ENCODE results near the gene EIF4G3. TPM values are rescaled to one million over a fixed set of nuclear protein-coding genes. Genes with fewer than 3 reads are reported as not detected.

EIF4G3 gene
- total and polyA plus RNA-seq, 2 of the 8 experiments (the other 6 are each of a cell fraction or from before 2014, with no cell fraction given) = 47.5 to 66.6 TPM

DNA sequence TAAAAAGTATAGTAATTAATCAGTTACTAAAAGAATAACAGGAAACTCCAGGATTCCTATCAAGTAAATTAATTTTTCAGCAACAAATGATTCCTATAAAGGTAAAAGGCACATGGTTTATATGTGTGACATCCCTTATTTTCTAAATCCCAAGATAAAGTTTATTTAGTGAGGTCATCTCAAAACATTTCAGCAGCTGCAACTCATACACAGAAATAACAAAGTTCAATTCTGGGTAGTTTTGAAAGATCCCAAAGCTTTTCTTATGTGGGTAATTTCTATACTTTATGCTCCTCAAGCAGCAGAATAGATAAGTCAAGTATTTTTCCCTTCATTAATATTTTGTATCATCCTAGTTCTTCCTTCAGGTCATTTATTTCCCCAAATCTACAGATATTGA is 117.7 kb downstream of the EIF4G3 start:
- Histone ChIP-seq H3K23me2 (ENCODE audit: low read depth, low read length) (no peaks in the 10 kb centered on the region), H2BK15ac (ENCODE audit: low read length) (no peak overlapping the region), H2BK5ac (ENCODE audit: low read depth, low read length) (no peak overlapping the region), H2AFZ (ENCODE audit: low read length) (no peak overlapping the region), H4K5ac (ENCODE audit: insufficient read length, low read depth, low read length) (no peak overlapping the region), H3K4me2 (ENCODE audit: insufficient read depth in 1 of 2, low read depth in 2 of 2, low read length in 2 of 2) (no peak overlapping the region), H3K9me3 (ENCODE audit: insufficient read depth in 2 of 2, low read depth in 1 of 2, low read length in 1 of 2) (no peaks in the 10 kb centered on the region), H3K18ac (ENCODE audit: extremely low read depth, low read length) (no peak overlapping the region), H2BK12ac (ENCODE audit: low read depth, low read length) (no peak overlapping the region), H4K8ac (ENCODE audit: extremely low read depth, insufficient read depth, low read length) (no peak overlapping the region), H3K79me2 (ENCODE audit: control insufficient read depth in 1 of 2, insufficient read depth in 2 of 2, low read length in 2 of 2) (peaks cover 0 to 3% of the 10 kb centered on the region in 2 experiments; a peak in 1 of 4 replicates), H2BK120ac (replicated peaks; ENCODE audit: low read depth, low read length) (no peak overlapping the region), H4K91ac (replicated peaks; ENCODE audit: insufficient read length, low read length) (no peak overlapping the region), H3K4me1 (replicated peaks in 1 of 4; ENCODE audit: control insufficient read depth in 3 of 4, insufficient read depth in 4 of 4, low read length in 3 of 4) (no peaks in the 10 kb centered on the region), H3K27me3 (replicated peaks in 1 of 4; ENCODE audit: control insufficient read depth in 3 of 4, extremely low read depth in 1 of 4, insufficient read depth in 3 of 4, low read length in 3 of 4) (no peaks in the 10 kb centered on the region), H2AK5ac (ENCODE audit: low read depth, low read length) (no peak overlapping the region), H3K14ac (ENCODE audit: insufficient read length) (no peak overlapping the region), H3K56ac (replicated peaks; ENCODE audit: insufficient read length, low read depth, low read length) (no peak overlapping the region), H3K4ac (replicated peaks; ENCODE audit: insufficient read length, low read depth, low read length) (no peak overlapping the region), H3K4me3 (ENCODE audit: extremely low read depth in 1 of 4, insufficient read depth in 2 of 4, low read depth in 3 of 4, low read length in 4 of 4) (no peak overlapping the region), H3K23ac (ENCODE audit: insufficient read length) (no peak overlapping the region), H2BK20ac (ENCODE audit: low read length) (no peak overlapping the region), H3K9ac (replicated peaks in 1 of 4; ENCODE audit: extremely low read depth in 1 of 4, low read depth in 3 of 4, low read length in 3 of 4) (no peak overlapping the region), H3K79me1 (ENCODE audit: low read depth, low read length) (no peaks in the 10 kb centered on the region), H3K36me3 (ENCODE audit: control insufficient read depth in 2 of 4, insufficient read depth in 4 of 4, low read length in 3 of 4) (no peaks in the 10 kb centered on the region; a peak in 1 of 8 replicates), H3K27ac (ENCODE audit: low read depth, low read length) (no peak overlapping the region), H4K20me1 (replicated peaks in 1 of 2; ENCODE audit: control insufficient read depth in 1 of 2, insufficient read depth in 2 of 2, low read length in 2 of 2) (no peaks in the 10 kb centered on the region)
- DNase-seq (ENCODE audit: low read depth in 1 of 2, low spot score in 2 of 2) (no peak), FAIRE-seq (no peak)
- POLR2A ChIA-PET (ENCODE audit: partially characterized antibody) = no interaction called here
- CTCF ChIA-PET (ENCODE audit: partially characterized antibody) = interaction anchor here (1.8 kb wide), 1 partner anchor 11 kb away, joined by 5 read pairs; no protein-coding TSS in a partner anchor
- no peak for TF ChIP-seq SIX5 (IDR thresholded peaks at IDR 0.05; ENCODE audit: low read depth, low read length)
- TF ChIP-seq, protein P1, sequence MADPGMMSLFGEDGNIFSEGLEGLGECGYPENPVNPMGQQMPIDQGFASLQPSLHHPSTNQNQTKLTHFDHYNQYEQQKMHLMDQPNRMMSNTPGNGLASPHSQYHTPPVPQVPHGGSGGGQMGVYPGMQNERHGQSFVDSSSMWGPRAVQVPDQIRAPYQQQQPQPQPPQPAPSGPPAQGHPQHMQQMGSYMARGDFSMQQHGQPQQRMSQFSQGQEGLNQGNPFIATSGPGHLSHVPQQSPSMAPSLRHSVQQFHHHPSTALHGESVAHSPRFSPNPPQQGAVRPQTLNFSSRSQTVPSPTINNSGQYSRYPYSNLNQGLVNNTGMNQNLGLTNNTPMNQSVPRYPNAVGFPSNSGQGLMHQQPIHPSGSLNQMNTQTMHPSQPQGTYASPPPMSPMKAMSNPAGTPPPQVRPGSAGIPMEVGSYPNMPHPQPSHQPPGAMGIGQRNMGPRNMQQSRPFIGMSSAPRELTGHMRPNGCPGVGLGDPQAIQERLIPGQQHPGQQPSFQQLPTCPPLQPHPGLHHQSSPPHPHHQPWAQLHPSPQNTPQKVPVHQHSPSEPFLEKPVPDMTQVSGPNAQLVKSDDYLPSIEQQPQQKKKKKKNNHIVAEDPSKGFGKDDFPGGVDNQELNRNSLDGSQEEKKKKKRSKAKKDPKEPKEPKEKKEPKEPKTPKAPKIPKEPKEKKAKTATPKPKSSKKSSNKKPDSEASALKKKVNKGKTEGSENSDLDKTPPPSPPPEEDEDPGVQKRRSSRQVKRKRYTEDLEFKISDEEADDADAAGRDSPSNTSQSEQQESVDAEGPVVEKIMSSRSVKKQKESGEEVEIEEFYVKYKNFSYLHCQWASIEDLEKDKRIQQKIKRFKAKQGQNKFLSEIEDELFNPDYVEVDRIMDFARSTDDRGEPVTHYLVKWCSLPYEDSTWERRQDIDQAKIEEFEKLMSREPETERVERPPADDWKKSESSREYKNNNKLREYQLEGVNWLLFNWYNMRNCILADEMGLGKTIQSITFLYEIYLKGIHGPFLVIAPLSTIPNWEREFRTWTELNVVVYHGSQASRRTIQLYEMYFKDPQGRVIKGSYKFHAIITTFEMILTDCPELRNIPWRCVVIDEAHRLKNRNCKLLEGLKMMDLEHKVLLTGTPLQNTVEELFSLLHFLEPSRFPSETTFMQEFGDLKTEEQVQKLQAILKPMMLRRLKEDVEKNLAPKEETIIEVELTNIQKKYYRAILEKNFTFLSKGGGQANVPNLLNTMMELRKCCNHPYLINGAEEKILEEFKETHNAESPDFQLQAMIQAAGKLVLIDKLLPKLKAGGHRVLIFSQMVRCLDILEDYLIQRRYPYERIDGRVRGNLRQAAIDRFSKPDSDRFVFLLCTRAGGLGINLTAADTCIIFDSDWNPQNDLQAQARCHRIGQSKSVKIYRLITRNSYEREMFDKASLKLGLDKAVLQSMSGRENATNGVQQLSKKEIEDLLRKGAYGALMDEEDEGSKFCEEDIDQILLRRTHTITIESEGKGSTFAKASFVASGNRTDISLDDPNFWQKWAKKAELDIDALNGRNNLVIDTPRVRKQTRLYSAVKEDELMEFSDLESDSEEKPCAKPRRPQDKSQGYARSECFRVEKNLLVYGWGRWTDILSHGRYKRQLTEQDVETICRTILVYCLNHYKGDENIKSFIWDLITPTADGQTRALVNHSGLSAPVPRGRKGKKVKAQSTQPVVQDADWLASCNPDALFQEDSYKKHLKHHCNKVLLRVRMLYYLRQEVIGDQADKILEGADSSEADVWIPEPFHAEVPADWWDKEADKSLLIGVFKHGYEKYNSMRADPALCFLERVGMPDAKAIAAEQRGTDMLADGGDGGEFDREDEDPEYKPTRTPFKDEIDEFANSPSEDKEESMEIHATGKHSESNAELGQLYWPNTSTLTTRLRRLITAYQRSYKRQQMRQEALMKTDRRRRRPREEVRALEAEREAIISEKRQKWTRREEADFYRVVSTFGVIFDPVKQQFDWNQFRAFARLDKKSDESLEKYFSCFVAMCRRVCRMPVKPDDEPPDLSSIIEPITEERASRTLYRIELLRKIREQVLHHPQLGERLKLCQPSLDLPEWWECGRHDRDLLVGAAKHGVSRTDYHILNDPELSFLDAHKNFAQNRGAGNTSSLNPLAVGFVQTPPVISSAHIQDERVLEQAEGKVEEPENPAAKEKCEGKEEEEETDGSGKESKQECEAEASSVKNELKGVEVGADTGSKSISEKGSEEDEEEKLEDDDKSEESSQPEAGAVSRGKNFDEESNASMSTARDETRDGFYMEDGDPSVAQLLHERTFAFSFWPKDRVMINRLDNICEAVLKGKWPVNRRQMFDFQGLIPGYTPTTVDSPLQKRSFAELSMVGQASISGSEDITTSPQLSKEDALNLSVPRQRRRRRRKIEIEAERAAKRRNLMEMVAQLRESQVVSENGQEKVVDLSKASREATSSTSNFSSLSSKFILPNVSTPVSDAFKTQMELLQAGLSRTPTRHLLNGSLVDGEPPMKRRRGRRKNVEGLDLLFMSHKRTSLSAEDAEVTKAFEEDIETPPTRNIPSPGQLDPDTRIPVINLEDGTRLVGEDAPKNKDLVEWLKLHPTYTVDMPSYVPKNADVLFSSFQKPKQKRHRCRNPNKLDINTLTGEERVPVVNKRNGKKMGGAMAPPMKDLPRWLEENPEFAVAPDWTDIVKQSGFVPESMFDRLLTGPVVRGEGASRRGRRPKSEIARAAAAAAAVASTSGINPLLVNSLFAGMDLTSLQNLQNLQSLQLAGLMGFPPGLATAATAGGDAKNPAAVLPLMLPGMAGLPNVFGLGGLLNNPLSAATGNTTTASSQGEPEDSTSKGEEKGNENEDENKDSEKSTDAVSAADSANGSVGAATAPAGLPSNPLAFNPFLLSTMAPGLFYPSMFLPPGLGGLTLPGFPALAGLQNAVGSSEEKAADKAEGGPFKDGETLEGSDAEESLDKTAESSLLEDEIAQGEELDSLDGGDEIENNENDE (IDR thresholded peaks at IDR 0.05; ENCODE audit: insufficient replicate concordance, low read length) = no peak
